H1 (cell line): ENCODE results near the gene DBR1. TPM values are rescaled to one million over a fixed set of nuclear protein-coding genes. Genes with fewer than 3 reads are reported as not detected.

Experiments
- KDM5A ChIP-seq: fragments of 200-600 bp; IDR thresholded peaks from 2 replicates; pipeline ENCODE4 v1.7.1; 2012; ENCODE audit warnings: mild to moderate bottlenecking, low read length, inconsistent platforms, mixed read lengths
- MAFK ChIP-seq: IDR thresholded peaks from 2 replicates; pipeline ENCODE4 v1.6.1; 2012; ENCODE audit warnings: low read depth, mild to moderate bottlenecking, improper control_type of control experiment, low read length
- SUZ12 ChIP-seq: fragments of 200-600 bp; sonication (generic); IDR thresholded peaks from 2 replicates; pipeline ENCODE4 v1.6.1; 2012; ENCODE audit warnings: mild to moderate bottlenecking, inconsistent platforms, low read length, moderate library complexity, mixed read lengths
- polyA plus RNA-seq, 7 experiments: library from polyadenylated mRNA; depleted of rRNA in 3 of 7; stranded (reverse) in 5 of 7; unstranded in 2 of 7; fragments of >200 nt in 5 of 7; fragments of 200-250 nt in 2 of 7; gene quantifications; 1 replicate in 5 of 7; 2 replicates in 1 of 7; 4 replicates in 1 of 7; pipeline versions ENCODE4 v1.2.1 to v1.2.3, GENCODE V29; 2011 to 2013; ENCODE audit warnings: missing spikeins in 2 of 7, mixed read lengths in 2 of 7
- total RNA-seq: library from RNA; stranded (reverse); fragmentation: NEBNext Ultra II Directional; extraction: Animal tissue kit (Norgen Biotek cat#: 25700); gene quantifications from 2 replicates; pipeline ENCODE4 v1.2.1, GENCODE V29; 2021
- TF ChIP-seq, protein P1 (sequence below): fragments of 300-600 bp; sonication (generic); IDR thresholded peaks from 2 replicates; pipeline ENCODE4 v1.7.1; 2012; ENCODE audit warnings: low read length, moderate library complexity, mild to moderate bottlenecking, inconsistent platforms; ENCODE audit not compliant: insufficient replicate concordance

The DBR1 gene
- total and polyA plus RNA-seq, 2 of the 8 experiments (the other 6 are each of a cell fraction or from before 2014, with no cell fraction given): 10.1 to 18.3 TPM

DNA sequence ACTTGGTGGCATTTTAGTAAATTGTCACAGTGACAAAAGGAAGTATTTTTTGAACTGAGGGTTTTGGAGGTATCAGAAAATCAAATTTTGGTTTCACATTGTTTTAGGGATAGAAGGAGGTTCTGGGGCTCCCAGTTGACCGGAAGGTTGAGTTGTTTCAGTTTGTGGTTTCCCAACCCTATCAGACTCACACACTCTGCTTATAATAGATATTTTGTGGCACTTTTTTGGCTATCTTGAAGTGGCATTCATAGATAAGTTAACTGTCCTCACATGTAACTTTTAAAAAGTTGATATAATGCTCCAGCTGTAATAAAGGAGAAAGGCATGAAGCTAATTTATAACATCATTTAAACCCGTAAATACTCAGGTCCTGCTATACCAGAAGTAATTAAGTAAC lies 25.1 kb upstream of the DBR1 start (continued):
- TF ChIP-seq, protein P1, sequence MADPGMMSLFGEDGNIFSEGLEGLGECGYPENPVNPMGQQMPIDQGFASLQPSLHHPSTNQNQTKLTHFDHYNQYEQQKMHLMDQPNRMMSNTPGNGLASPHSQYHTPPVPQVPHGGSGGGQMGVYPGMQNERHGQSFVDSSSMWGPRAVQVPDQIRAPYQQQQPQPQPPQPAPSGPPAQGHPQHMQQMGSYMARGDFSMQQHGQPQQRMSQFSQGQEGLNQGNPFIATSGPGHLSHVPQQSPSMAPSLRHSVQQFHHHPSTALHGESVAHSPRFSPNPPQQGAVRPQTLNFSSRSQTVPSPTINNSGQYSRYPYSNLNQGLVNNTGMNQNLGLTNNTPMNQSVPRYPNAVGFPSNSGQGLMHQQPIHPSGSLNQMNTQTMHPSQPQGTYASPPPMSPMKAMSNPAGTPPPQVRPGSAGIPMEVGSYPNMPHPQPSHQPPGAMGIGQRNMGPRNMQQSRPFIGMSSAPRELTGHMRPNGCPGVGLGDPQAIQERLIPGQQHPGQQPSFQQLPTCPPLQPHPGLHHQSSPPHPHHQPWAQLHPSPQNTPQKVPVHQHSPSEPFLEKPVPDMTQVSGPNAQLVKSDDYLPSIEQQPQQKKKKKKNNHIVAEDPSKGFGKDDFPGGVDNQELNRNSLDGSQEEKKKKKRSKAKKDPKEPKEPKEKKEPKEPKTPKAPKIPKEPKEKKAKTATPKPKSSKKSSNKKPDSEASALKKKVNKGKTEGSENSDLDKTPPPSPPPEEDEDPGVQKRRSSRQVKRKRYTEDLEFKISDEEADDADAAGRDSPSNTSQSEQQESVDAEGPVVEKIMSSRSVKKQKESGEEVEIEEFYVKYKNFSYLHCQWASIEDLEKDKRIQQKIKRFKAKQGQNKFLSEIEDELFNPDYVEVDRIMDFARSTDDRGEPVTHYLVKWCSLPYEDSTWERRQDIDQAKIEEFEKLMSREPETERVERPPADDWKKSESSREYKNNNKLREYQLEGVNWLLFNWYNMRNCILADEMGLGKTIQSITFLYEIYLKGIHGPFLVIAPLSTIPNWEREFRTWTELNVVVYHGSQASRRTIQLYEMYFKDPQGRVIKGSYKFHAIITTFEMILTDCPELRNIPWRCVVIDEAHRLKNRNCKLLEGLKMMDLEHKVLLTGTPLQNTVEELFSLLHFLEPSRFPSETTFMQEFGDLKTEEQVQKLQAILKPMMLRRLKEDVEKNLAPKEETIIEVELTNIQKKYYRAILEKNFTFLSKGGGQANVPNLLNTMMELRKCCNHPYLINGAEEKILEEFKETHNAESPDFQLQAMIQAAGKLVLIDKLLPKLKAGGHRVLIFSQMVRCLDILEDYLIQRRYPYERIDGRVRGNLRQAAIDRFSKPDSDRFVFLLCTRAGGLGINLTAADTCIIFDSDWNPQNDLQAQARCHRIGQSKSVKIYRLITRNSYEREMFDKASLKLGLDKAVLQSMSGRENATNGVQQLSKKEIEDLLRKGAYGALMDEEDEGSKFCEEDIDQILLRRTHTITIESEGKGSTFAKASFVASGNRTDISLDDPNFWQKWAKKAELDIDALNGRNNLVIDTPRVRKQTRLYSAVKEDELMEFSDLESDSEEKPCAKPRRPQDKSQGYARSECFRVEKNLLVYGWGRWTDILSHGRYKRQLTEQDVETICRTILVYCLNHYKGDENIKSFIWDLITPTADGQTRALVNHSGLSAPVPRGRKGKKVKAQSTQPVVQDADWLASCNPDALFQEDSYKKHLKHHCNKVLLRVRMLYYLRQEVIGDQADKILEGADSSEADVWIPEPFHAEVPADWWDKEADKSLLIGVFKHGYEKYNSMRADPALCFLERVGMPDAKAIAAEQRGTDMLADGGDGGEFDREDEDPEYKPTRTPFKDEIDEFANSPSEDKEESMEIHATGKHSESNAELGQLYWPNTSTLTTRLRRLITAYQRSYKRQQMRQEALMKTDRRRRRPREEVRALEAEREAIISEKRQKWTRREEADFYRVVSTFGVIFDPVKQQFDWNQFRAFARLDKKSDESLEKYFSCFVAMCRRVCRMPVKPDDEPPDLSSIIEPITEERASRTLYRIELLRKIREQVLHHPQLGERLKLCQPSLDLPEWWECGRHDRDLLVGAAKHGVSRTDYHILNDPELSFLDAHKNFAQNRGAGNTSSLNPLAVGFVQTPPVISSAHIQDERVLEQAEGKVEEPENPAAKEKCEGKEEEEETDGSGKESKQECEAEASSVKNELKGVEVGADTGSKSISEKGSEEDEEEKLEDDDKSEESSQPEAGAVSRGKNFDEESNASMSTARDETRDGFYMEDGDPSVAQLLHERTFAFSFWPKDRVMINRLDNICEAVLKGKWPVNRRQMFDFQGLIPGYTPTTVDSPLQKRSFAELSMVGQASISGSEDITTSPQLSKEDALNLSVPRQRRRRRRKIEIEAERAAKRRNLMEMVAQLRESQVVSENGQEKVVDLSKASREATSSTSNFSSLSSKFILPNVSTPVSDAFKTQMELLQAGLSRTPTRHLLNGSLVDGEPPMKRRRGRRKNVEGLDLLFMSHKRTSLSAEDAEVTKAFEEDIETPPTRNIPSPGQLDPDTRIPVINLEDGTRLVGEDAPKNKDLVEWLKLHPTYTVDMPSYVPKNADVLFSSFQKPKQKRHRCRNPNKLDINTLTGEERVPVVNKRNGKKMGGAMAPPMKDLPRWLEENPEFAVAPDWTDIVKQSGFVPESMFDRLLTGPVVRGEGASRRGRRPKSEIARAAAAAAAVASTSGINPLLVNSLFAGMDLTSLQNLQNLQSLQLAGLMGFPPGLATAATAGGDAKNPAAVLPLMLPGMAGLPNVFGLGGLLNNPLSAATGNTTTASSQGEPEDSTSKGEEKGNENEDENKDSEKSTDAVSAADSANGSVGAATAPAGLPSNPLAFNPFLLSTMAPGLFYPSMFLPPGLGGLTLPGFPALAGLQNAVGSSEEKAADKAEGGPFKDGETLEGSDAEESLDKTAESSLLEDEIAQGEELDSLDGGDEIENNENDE: no peak
- TF ChIP-seq MAFK (no peak), SUZ12 (no peak), KDM5A (no peak)
